Measurements from ENCODE around the gene KCNJ6.
"Not testable (repeated sequence)": the region's sequence is repeated elsewhere in the genome, so short reads cannot be mapped to it uniquely, and the experiment has no call there.

Gene KCNJ6

GRCh38 chr21:37684115-37684493 lies 232.2 kb downstream of the KCNJ6 start:
- TF ChIP-seq POLR2A (IDR thresholded peaks at IDR 0.05; ENCODE audit: low read length) (no peak), GATA1 (IDR thresholded peaks at IDR 0.05; ENCODE audit: low read depth, low read length) (no peak)
- peak in 1 of 2 experiments; percentile 9 for DNase-seq

- TF ChIP-seq POLR2A (IDR thresholded peaks at IDR 0.05; ENCODE audit: low read length) = no peak
- no peak for TF ChIP-seq GATA1 (IDR thresholded peaks at IDR 0.05; ENCODE audit: low read depth, low read length)
Observed at GRCh38 chr21:37683396-37684114, 232.7 kb downstream of the KCNJ6 start.

DNA sequence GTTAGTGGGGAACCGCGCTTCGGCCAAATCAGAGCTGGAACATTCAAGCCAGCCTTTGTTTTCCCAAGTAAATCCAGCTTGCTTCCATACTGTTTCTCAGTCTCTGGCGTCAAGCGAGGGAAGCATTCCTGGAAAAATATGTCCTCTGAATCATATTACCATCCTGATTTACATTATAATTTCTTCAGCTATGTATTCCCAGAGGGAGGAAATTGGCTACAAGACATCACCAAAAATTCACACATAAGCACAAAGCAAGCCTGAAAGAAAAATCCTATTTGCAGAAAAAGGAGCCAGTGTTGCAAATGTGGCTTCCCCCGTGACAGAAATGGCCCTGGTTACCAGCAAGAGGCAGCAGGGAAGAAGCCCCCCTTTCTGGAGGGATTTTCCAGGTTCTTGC lies 233.3 kb downstream of the KCNJ6 start:
- DNase-seq = no peak
- TF ChIP-seq POLR2A (IDR thresholded peaks at IDR 0.05; ENCODE audit: low read length) (no peak), GATA1 (IDR thresholded peaks at IDR 0.05; ENCODE audit: low read depth, low read length) (no peak)

More at GRCh38 chr21:37683396-37684114, 232.7 kb downstream of the KCNJ6 start:
- DNase-seq = no peak

DNA sequence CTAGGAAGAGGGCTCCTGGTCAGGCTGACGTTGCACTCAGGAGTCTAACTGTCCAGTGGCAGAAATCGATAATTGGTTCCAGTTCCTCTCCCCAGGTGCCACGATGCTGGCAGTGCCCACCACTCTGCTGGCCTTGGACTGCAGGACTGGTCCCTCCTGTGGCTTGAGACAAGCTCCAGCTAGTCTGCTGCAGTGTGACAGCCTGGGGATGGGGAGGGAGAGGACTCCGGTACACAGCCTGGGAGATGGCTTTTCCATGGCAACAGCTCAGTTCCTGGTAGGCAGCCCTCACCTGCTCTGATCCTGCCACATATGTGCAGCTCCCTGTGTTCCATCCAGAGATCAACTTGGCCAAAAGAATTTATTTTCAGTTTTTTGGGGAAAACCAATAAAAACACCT lies 239.3 kb downstream of the KCNJ6 start:
- TF ChIP-seq GATA1 (IDR thresholded peaks at IDR 0.05; ENCODE audit: low read depth, low read length) = no peak
- no peak for TF ChIP-seq POLR2A (IDR thresholded peaks at IDR 0.05; ENCODE audit: low read length)
- DNase-seq = no peak

DNA sequence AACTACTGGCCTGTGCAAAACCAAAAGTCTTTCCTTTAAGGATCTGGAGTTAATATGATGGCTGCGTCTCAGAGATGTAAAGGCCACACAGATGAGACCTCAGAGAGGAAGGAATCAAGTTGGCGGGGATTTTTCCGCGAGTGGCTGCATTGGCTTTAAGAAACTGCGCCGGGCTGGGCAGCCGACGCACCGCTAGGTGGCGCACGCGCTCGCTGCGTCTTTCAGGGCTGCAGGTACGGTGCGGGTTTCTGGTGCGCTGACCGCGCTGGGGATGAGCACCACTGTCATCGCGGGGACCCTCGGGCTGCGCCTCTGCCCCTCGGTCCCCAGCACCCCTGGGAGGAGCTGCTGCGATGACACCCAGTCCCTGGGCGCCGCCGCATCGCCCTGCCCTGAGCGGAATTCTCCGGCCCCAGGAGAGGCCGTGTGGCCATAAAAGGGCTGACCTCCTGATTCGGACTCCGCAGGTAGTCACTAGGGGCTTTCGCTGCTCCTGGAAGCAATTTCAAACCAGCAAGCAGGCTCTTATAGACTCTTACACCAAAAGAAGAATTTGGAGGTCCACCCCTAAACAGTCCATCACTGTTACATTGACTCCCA lies 241.0 kb downstream of the KCNJ6 start:
- DNase-seq = peak; percentile 50 to 73
- TF ChIP-seq POLR2A (IDR thresholded peaks at IDR 0.05; ENCODE audit: low read length) = no peak
- TF ChIP-seq GATA1 (IDR thresholded peaks at IDR 0.05; ENCODE audit: low read depth, low read length) = no peak

DNA sequence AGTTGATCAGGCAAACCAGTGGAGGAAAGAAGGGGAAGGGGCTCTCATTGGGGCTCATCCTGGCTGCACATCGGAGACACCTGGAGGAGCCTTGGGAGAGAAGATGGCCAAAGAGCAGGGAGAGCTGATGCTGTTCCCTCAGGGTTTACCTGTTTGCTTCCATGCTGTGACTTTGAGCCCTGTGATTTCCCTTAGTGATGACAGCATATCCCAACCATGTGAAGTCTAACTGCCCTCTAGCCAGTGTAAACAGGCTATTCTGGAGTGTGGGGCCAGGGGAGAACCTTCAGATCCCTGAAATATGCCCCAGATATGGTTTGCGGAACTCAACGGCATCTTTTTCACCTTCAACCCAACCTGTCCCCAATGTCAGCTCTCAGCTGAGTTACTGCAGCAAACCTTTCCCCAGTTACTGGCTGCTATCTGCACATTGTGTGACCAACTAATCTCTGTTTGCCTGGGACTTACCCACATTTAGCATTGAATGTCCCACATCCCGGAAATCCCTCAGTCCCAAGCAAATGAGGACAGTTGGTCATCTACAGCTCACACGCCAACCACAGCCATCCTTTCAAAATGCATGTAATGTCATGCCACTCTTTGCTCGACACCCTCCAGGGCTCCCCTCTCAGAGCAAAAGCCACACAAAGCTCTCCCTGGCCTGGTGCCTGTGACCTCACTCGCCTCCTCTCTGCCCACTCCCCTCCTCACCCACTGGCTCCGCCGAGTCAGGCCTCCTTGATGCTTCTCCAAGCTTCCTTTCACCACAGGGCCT lies 242.3 kb downstream of the KCNJ6 start:
- TF ChIP-seq GATA1 (IDR thresholded peaks at IDR 0.05; ENCODE audit: low read depth, low read length) (no peak), POLR2A (IDR thresholded peaks at IDR 0.05; ENCODE audit: low read length) (no peak)
- DNase-seq = no peak

DNA sequence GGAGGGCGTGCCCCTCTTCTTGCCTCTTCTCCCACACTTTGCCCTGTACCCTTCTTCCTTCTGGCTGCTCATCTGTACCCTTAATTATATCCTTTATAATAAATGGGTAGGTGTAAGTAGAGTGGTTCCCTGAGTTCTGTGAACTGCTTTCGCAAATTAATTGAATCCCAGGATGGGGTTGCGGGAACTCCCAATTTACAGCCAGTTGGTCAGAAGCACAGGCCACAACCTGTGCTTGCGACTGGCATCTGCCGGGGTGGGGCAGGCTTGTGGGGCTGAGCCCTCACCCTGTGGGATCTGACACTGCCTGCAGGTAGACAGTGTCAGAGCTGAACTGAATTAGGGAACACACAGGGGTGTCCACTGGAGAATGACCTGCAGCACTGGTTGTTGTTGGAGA lies 244.9 kb downstream of the KCNJ6 start:
- no peak for DNase-seq
- TF ChIP-seq POLR2A (IDR thresholded peaks at IDR 0.05; ENCODE audit: low read length) (no peak), GATA1 (IDR thresholded peaks at IDR 0.05; ENCODE audit: low read depth, low read length) (no peak)

- DNase-seq = no peak
- no peak for TF ChIP-seq GATA1 (IDR thresholded peaks at IDR 0.05; ENCODE audit: low read depth, low read length)
- no peak for TF ChIP-seq POLR2A (IDR thresholded peaks at IDR 0.05; ENCODE audit: low read length)
Observed at GRCh38 chr21:37670883-37671282, 245.4 kb downstream of the KCNJ6 start.

DNA sequence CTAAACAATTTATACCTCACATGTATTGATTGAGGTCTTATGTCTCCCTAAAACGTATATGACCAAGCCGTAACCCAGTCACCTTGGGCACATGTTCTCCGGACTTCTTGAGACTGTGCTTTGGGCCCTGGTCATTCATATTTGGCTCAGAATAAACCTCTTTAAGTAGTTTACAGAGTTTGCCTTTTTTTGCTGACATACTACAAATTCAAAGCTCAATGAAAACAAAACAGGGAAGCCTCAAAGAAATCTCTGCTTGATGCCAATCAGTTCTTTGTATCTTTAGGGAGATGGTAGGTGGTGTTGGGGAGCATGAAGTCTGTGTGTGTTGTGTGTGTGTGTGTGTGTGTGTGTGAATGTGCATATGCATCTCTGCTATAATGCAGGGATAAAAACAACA lies 247.0 kb downstream of the KCNJ6 start:
- no peak for DNase-seq
- TF ChIP-seq POLR2A (IDR thresholded peaks at IDR 0.05; ENCODE audit: low read length) (no peak), GATA1 (IDR thresholded peaks at IDR 0.05; ENCODE audit: low read depth, low read length) (no peak)

DNA sequence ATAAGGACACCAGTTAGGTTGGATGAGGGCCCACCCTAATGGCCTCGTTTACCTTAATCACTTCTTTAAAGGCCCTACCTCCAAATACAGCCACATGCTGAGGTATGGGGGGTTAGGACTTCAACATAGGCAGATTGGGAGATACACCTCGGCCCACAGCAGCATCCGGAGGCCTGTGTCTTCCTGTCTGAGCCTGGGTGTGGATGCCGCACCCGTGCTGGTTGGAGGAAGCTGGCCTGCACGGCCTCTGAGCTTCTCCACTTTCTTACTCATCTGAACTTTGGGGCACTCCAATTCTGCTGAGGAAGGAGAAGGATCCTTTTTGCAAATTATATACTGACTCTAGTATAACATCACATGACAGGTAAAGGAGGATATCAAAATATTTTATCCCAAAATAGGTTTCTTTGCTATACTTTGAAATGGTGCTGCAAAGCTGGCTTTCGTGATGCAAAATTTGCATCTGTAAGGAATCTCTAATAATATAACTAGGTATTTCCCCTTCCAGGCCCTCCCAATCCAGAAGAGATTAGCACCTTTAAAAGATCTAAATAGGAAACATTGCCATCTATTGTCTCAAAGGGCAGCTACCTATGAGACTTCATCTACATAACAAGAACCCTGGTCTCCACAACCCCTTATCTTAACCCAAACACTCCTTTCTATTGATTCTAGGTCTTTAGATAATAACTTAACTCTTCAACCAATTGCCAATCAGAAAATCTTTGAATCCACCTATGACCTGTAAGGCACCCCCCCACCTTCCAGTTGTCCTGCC lies 247.6 kb downstream of the KCNJ6 start:
- no peak for DNase-seq
- no peak for TF ChIP-seq POLR2A (IDR thresholded peaks at IDR 0.05; ENCODE audit: low read length)
- TF ChIP-seq GATA1 (IDR thresholded peaks at IDR 0.05; ENCODE audit: low read depth, low read length) = no peak

DNA sequence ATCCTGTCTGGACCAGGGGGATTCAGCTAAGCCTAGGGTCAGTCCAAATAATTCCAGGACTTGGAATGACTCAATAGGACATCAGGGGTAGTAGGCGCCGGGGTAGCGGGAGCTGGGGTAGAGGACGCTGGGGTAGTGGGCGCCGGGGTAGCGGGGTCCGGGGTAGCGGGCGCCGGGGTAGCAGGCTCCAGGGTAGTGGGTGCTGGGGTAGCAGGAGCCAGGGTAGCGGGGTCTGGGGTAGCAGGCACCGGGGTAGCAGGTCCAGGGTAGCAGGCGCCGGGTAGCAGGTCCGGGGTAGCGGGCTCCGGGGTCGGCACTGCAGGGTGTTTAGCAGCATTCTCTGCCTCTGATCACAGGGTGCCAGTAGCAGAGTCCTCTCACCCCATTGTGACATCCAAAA lies 248.9 kb downstream of the KCNJ6 start:
- DNase-seq = no peak
- TF ChIP-seq POLR2A (IDR thresholded peaks at IDR 0.05; ENCODE audit: low read length) = no peak
- no peak for TF ChIP-seq GATA1 (IDR thresholded peaks at IDR 0.05; ENCODE audit: low read depth, low read length)

- no peak for TF ChIP-seq GATA1 (IDR thresholded peaks at IDR 0.05; ENCODE audit: low read depth, low read length)
- no peak for TF ChIP-seq POLR2A (IDR thresholded peaks at IDR 0.05; ENCODE audit: low read length)
- DNase-seq = no peak
Observed at GRCh38 chr21:37665230-37666024, 250.8 kb downstream of the KCNJ6 start.

GRCh38 chr21:37662227-37662626 lies 254.0 kb downstream of the KCNJ6 start:
- DNase-seq = not testable (repeated sequence)

Measured in erythroblast (primary cell).